ENCODE results near the gene AFDN. TPM values are rescaled to one million over a fixed set of nuclear protein-coding genes. Genes with fewer than 3 reads are reported as not detected.
A peak's percentile ranks its signal among the peaks of the same experiment; 100 is the strongest.

AFDN gene
- total RNA-seq, 1 donor from 2014 or later, result 75.9 TPM

DNA sequence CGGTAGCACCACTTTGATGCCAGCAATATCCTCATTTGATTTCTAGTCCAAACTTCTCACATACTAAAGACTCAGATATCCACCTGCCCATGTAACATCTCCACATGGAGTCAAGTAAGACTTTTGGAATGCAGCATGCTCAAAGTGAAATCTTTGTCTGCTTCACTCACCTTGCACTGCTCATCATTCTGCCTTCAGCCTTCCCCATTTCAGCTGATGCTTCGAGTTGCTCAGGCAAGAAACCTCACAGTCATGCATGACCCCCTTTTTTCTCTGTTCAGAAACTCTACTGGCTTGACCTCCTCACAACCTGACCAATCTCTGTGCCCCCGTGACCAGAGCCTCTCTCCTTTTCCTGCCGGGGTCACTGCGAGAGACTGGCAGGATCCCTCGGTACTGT lies 129.8 kb downstream of the AFDN start:
- Mint-ChIP-seq H3K4me1 (ENCODE audit: low read depth) (no peaks in the 10 kb centered on the region), H3K4me3 (no peak overlapping the region), H3K36me3 (ENCODE audit: low read depth) (peaks cover 3% of the 10 kb centered on the region), H3K27ac (no peak overlapping the region), H3K9me3 (no peaks in the 10 kb centered on the region), H3K27me3 (ENCODE audit: insufficient read depth) (no peaks in the 10 kb centered on the region)
- DNase-seq (ENCODE audit: low spot score), result no peak
- intact Hi-C loops (cut with micrococcal nuclease), result no loop called here

DNA sequence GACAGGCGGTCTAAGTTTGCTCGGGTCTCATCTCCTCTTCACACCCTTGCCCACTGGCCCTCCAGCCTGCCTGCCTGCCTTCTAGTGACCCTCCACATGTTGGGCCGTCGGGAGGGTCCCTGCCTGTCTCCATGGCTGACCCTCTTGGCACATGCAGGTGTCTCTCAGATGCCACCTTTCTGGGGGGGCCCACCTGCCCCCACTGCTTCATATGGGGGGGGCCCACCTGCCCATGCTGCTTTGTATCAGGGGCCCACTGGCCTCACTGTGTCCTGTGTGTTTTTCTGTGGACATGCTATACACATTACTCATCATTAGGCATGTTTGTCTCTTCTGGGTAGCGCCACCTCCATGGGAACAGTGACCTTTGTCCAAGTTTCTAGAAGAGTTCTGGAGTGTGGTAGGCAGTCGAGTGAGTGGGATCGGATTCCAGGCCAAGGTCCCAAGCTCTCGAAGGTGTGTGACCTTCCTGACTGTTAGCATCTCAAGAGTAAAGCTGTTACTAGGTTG lies 130.3 kb downstream of the AFDN start:
- DNase-seq (ENCODE audit: low spot score), result no peak
- intact Hi-C loops (cut with micrococcal nuclease), result no loop called here
- H3K4me3 Mint-ChIP-seq, result no peak overlapping the region
- peaks cover 5% of the 10 kb centered on the region for H3K36me3 Mint-ChIP-seq (ENCODE audit: low read depth)
- H3K27ac Mint-ChIP-seq, result no peak overlapping the region
- H3K4me1 Mint-ChIP-seq (ENCODE audit: low read depth), result no peaks in the 10 kb centered on the region
- H3K9me3 Mint-ChIP-seq, result no peaks in the 10 kb centered on the region
- H3K27me3 Mint-ChIP-seq (ENCODE audit: insufficient read depth), result no peaks in the 10 kb centered on the region

DNA sequence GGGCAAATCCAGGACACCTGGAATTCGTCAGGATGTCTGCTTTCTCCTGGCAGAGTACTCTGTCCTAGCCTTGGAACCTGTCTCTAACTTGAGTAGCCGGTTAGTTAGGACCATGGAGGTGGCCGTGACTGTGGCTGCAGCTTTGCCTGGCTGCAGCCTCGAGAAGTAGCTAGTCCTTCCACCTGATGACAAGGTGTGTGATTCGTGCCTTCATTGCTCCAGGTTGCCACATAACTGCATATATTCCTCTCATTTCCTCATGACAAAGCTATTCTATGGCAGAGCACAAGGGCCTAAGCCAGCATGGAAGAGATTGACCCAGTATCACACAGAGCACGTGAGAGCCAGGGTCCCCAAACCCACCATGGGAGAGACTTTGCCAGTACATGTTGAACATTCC lies 130.9 kb downstream of the AFDN start:
- Mint-ChIP-seq H3K9me3 (no peaks in the 10 kb centered on the region), H3K27ac (no peak overlapping the region), H3K4me3 (no peak overlapping the region), H3K27me3 (ENCODE audit: insufficient read depth) (no peaks in the 10 kb centered on the region), H3K4me1 (ENCODE audit: low read depth) (no peaks in the 10 kb centered on the region), H3K36me3 (ENCODE audit: low read depth) (peaks cover 8% of the 10 kb centered on the region)
- intact Hi-C loops (cut with micrococcal nuclease), result no loop called here
- DNase-seq (ENCODE audit: low spot score), result no peak

DNA sequence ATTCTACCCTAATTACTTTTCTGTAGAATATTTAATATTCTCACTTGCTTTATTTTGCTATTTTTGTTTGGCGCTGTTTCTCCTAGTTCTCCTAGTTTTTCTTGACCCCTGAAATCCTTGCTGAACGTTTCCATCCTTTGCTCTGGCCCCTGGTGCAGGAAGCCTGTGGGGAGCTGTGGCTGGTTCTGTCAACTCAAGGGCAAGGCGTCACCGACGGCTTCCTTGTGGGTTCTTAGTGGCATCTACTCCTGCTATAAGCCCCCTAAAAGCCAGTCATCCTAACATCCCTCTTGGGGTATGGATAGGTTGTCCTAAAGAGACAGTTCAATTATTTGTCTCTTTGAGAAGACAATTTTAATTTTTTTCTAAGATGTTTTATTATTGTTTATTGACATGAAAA lies 133.9 kb downstream of the AFDN start:
- intact Hi-C loops (cut with micrococcal nuclease), result no loop called here
- H3K27ac Mint-ChIP-seq, result no peak overlapping the region
- no peak overlapping the region for H3K4me3 Mint-ChIP-seq
- no peaks in the 10 kb centered on the region for H3K27me3 Mint-ChIP-seq (ENCODE audit: insufficient read depth)
- H3K36me3 Mint-ChIP-seq (ENCODE audit: low read depth), result peaks cover 10% of the 10 kb centered on the region
- no peak for DNase-seq (ENCODE audit: low spot score)
- peaks cover 6% of the 10 kb centered on the region for H3K4me1 Mint-ChIP-seq (ENCODE audit: low read depth)
- H3K9me3 Mint-ChIP-seq, result no peaks in the 10 kb centered on the region

DNA sequence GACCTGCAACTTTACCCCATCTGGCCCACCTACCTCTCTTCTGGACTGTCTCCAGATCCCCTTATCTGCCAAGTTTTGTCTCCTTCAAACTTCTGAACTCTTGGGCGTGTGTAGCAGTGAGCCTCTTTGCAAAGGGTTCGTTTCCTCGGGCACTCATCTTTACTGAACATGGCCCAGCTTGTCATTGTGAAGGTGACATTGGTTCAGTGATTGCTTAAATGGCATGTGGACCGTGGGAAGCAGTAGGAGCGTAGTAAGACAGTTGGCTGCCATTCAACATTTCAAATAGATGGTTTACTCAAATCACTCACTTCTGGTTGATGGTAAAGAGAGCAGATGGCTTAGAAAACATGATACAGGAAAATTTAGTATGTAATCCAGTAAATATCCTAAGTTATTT lies 136.0 kb downstream of the AFDN start:
- intact Hi-C loops (cut with micrococcal nuclease), result no loop called here
- no peak for DNase-seq (ENCODE audit: low spot score)
- H3K9me3 Mint-ChIP-seq, result no peaks in the 10 kb centered on the region
- H3K36me3 Mint-ChIP-seq (ENCODE audit: low read depth), result peaks cover 15% of the 10 kb centered on the region
- no peak overlapping the region for H3K4me3 Mint-ChIP-seq
- H3K27ac Mint-ChIP-seq, result no peak overlapping the region
- H3K27me3 Mint-ChIP-seq (ENCODE audit: insufficient read depth), result no peaks in the 10 kb centered on the region
- H3K4me1 Mint-ChIP-seq (ENCODE audit: low read depth), result peaks cover 6% of the 10 kb centered on the region

DNA sequence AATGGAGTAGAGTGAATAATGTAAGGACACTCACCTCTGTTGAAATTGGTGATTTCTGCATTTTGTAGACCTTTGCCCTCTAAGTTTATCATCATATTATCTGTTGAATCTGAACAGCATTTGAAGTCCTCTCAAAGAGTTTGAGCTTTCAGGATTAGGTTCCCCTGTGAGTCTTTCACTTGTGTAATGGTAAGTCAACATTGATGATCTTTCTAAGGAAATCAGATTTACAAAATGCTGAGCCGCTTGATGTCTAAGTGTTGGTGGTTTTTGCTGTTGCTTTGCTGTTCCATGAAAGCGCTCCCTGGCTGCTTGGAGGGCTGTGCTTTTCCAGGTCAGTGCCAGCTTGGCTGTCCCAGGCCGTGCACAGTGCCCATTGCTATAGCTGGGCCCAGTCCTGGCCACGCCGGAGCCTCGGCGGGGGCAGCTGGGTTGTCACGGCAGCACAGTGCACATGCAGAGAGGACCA lies 136.9 kb downstream of the AFDN start:
- H3K4me1 Mint-ChIP-seq (ENCODE audit: low read depth), result peaks cover 6% of the 10 kb centered on the region
- H3K4me3 Mint-ChIP-seq, result no peak overlapping the region
- no peaks in the 10 kb centered on the region for H3K27me3 Mint-ChIP-seq (ENCODE audit: insufficient read depth)
- no peak for DNase-seq (ENCODE audit: low spot score)
- intact Hi-C loops (cut with micrococcal nuclease), result no loop called here
- H3K27ac Mint-ChIP-seq, result no peak overlapping the region
- H3K9me3 Mint-ChIP-seq, result no peaks in the 10 kb centered on the region
- peaks cover 13% of the 10 kb centered on the region for H3K36me3 Mint-ChIP-seq (ENCODE audit: low read depth)

DNA sequence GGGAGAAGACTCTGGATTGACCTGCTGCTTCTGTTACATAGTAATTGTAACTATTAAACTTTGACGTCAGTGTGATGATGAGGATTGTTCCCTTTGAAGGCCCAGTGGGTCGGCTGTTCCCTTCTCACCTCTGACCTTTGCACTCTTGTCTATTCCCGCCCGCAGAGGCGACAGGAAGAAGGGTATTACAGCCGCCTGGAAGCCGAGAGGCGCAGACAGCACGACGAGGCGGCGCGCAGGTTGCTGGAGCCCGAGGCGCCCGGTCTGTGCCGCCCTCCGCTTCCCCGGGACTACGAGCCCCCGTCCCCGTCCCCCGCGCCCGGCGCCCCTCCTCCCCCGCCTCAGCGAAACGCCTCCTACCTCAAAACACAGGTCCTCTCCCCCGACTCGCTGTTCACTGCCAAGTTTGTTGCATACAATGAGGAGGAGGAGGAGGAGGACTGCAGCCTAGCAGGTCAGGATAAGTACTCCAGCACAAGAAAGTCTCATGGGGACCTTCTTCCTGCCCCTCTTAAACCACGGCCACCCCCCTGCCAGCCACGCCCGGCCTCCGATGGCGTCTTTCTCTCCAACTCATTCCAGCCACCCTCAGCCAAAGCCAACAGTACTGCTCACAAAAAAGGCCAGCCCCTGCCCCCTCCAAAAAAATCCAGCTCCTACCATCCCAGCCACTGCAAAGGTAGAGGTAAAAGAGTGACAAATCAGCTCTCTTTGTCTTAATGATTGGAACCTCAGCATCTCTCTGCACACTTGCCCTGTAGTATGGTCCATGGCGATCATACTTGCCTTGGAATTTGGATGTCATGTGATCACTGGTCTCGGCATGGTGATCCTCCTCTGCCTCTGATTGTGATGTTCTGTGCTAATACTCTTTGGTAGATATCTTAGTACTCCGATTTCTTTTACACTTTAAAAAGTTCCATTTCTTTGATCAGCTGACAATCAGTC lies 139.2 kb downstream of the AFDN start:
- Mint-ChIP-seq H3K9me3 (no peaks in the 10 kb centered on the region), H3K4me1 (ENCODE audit: low read depth) (peaks cover 6% of the 10 kb centered on the region), H3K36me3 (ENCODE audit: low read depth) (peaks cover 18% of the 10 kb centered on the region), H3K27ac (no peak overlapping the region), H3K27me3 (ENCODE audit: insufficient read depth) (no peaks in the 10 kb centered on the region), H3K4me3 (no peak overlapping the region)
- intact Hi-C loops (cut with micrococcal nuclease), result no loop called here
- no peak for DNase-seq (ENCODE audit: low spot score)

DNA sequence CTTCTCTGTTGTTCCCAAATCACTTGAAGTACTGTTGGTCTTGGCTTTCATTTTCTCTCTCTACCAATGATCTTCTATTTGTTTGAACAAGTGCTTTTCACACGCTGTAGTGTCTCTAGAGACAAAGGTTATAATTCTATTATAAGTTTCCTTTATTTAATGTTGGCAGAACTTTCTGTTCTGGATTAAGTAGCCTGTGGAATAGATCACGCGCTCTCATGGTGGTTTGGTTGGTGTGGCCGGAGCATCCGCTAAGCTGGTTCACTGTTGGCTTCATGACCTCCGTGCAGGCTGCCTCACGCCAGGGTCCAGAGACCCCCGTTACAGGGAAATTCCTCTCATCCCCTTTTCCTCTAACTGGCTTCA lies 139.8 kb downstream of the AFDN start:
- no peaks in the 10 kb centered on the region for H3K9me3 Mint-ChIP-seq
- H3K4me3 Mint-ChIP-seq, result no peak overlapping the region
- no peak for DNase-seq (ENCODE audit: low spot score)
- H3K27me3 Mint-ChIP-seq (ENCODE audit: insufficient read depth), result no peaks in the 10 kb centered on the region
- no peak overlapping the region for H3K27ac Mint-ChIP-seq
- intact Hi-C loops (cut with micrococcal nuclease), result no loop called here
- peaks cover 16% of the 10 kb centered on the region for H3K36me3 Mint-ChIP-seq (ENCODE audit: low read depth)
- peaks cover 6% of the 10 kb centered on the region for H3K4me1 Mint-ChIP-seq (ENCODE audit: low read depth)

DNA sequence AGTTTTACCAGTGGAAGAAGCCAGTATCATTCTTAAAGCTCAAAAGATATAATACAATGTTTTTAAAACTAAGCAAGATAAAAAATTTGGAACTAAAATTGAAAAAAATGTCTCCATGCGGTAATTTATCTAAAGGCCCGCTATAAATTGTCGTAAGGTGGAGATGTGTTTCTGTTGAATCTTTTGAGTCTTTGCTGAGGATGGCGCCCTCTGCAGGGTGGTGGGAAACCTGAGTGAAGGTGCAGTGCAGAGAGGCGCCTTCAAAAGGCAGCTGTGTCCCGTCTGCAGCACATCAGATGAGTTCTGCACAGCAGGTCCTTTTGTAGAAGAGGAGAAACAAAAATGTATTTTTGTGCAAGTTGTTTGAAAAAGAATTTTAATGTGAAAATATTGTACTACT lies 141.4 kb downstream of the AFDN start:
- peaks cover 12% of the 10 kb centered on the region for H3K36me3 Mint-ChIP-seq (ENCODE audit: low read depth)

DNA sequence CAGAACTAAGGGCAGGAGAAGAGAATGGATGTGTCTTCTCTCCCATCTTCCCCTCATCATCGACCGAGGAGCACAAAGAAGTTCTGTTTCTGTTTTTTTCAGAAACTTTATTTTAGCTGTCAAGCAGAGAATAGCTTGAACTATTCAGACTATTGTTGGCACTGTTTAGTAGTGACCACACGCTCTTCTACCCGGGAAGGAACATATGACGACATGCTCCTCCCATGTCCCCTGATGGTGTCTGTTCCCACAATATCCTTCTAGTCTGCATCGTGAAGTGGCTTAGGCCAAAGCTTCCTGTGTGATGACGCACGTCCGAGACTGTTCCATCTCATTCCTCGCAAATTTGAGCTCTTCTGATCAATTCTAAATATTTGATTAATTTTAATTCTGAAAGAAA lies 143.5 kb downstream of the AFDN start:
- Mint-ChIP-seq H3K36me3 (ENCODE audit: low read depth) (peaks cover 9% of the 10 kb centered on the region), H3K27me3 (ENCODE audit: insufficient read depth) (no peaks in the 10 kb centered on the region), H3K4me3 (no peak overlapping the region), H3K27ac (no peak overlapping the region), H3K9me3 (no peaks in the 10 kb centered on the region), H3K4me1 (ENCODE audit: low read depth) (no peaks in the 10 kb centered on the region)
- no peak for DNase-seq (ENCODE audit: low spot score)
- intact Hi-C loops (cut with micrococcal nuclease), result no loop called here

More for the DNA sequence above, 141.4 kb downstream of the AFDN start:
- H3K9me3 Mint-ChIP-seq, result no peaks in the 10 kb centered on the region
- peak; percentile 13 for DNase-seq (ENCODE audit: low spot score)
- no peaks in the 10 kb centered on the region for H3K27me3 Mint-ChIP-seq (ENCODE audit: insufficient read depth)
- no peak overlapping the region for H3K4me3 Mint-ChIP-seq
- H3K4me1 Mint-ChIP-seq (ENCODE audit: low read depth), result peaks cover 6% of the 10 kb centered on the region
- intact Hi-C loops (cut with micrococcal nuclease), result no loop called here
- no peak overlapping the region for H3K27ac Mint-ChIP-seq

DNA sequence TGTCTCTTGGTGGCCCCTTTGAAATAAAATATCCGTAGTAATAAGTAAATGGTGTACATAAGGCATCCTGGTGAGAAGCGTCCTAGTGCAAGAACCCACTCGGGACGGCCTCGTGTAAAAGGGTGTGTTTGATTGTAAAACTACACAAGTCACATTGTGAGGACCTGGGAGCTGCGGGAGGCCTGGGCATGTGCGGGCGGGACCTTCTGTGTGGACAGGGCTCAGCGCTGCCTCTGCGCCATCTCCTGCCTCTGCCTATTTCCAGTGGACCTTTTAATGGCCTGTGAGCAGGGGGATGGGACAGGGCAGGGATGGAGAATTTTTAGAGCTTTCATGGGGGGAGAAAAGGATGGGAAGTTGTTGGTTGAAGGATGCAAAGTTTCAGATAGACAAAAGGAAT lies 145.5 kb downstream of the AFDN start:
- Mint-ChIP-seq H3K36me3 (ENCODE audit: low read depth) (peaks cover 5% of the 10 kb centered on the region), H3K4me3 (no peak overlapping the region), H3K27me3 (ENCODE audit: insufficient read depth) (no peaks in the 10 kb centered on the region), H3K9me3 (no peaks in the 10 kb centered on the region), H3K27ac (no peak overlapping the region), H3K4me1 (ENCODE audit: low read depth) (no peaks in the 10 kb centered on the region)
- DNase-seq (ENCODE audit: low spot score), result no peak
- intact Hi-C loops (cut with micrococcal nuclease), result no loop called here

DNA sequence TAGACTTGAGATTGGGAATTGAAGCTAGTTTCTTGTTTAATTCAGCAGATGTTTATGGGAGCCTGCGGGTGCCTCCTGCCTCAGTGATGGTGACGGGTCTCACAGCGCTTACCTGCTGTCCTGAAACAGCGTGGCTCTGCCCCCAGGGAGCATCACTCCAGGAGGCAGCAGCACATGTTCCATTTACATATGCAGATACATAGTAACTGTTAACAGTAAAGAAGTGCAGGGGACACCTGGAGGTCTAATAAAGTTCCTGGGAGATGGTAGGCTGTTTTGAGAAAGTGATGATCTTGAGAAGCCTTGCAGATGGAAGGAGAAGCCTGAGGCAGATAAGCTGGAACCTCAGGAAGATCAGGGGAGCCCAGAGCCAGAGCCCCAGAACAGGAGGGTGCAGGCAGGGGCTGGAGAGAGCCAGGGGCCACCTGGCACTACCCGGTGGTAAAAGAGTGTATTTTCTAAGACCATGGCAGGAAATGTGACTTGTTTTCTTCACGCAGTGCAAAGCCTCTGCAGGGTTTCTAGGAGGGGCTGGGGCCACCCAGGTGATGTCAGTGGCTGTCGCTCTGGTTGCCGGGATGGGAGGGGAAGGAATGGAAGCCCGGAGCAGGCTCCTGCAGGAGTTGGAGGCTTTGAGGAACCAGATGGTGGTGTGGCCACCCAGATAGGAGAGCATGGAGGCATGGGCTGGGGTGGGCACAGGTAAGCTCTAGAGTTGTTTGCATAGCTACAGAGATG lies 146.6 kb downstream of the AFDN start:
- DNase-seq (ENCODE audit: low spot score), result no peak
- no peak overlapping the region for H3K27ac Mint-ChIP-seq
- peaks cover 5% of the 10 kb centered on the region for H3K36me3 Mint-ChIP-seq (ENCODE audit: low read depth)
- intact Hi-C loops (cut with micrococcal nuclease), result no loop called here
- H3K27me3 Mint-ChIP-seq (ENCODE audit: insufficient read depth), result no peaks in the 10 kb centered on the region
- no peaks in the 10 kb centered on the region for H3K9me3 Mint-ChIP-seq
- no peaks in the 10 kb centered on the region for H3K4me1 Mint-ChIP-seq (ENCODE audit: low read depth)
- H3K4me3 Mint-ChIP-seq, result no peak overlapping the region
